ENCODE data around the gene SPTLC2.

SPTLC2 gene

GRCh38 chr14:77561881-77562280 is 54.6 kb downstream of the SPTLC2 start:
- FAIRE-seq (no peak), DNase-seq (ENCODE audit: insufficient read length, low spot score) (no peak)
- TF ChIP-seq CTCF (IDR thresholded peaks at IDR 0.05; ENCODE audit: insufficient read depth, missing control alignments) = no peak

GRCh38 chr14:77559381-77559780 is 57.1 kb downstream of the SPTLC2 start:
- no peak for TF ChIP-seq CTCF (IDR thresholded peaks at IDR 0.05; ENCODE audit: insufficient read depth, missing control alignments)
- DNase-seq (ENCODE audit: insufficient read length, low spot score) = no peak
- no peak for FAIRE-seq

- no peak for DNase-seq (ENCODE audit: insufficient read length, low spot score)
- FAIRE-seq = no peak
- no peak for TF ChIP-seq CTCF (IDR thresholded peaks at IDR 0.05; ENCODE audit: insufficient read depth, missing control alignments)
Observed at GRCh38 chr14:77557391-77557790, 59.0 kb downstream of the SPTLC2 start.

GRCh38 chr14:77556946-77557345 is 59.5 kb downstream of the SPTLC2 start:
- FAIRE-seq (no peak), DNase-seq (ENCODE audit: insufficient read length, low spot score) (no peak)
- TF ChIP-seq CTCF (IDR thresholded peaks at IDR 0.05; ENCODE audit: insufficient read depth, missing control alignments) = no peak

- no peak for DNase-seq (ENCODE audit: insufficient read length, low spot score)
- FAIRE-seq = no peak
Observed at GRCh38 chr14:77554816-77555599, 61.4 kb downstream of the SPTLC2 start.

GRCh38 chr14:77554207-77554606 is 62.2 kb downstream of the SPTLC2 start:
- DNase-seq (ENCODE audit: insufficient read length, low spot score) (no peak), FAIRE-seq (no peak)
- no peak for TF ChIP-seq CTCF (IDR thresholded peaks at IDR 0.05; ENCODE audit: insufficient read depth, missing control alignments)

More at GRCh38 chr14:77554816-77555599, 61.4 kb downstream of the SPTLC2 start:
- no peak for TF ChIP-seq CTCF (IDR thresholded peaks at IDR 0.05; ENCODE audit: insufficient read depth, missing control alignments)

GRCh38 chr14:77549451-77549850 is 67.0 kb downstream of the SPTLC2 start:
- DNase-seq (ENCODE audit: insufficient read length, low spot score) = no peak
- TF ChIP-seq CTCF (IDR thresholded peaks at IDR 0.05; ENCODE audit: insufficient read depth, missing control alignments) = no peak
- FAIRE-seq = no peak

All from D721Med (cell line).